GM06990 (cell line): ENCODE results near the gene TEC.

ENCODE experiments used
- DNase-seq: peaks from one replicate; pipeline ENCODE4 v3.0.0-alpha.2; 2011; ENCODE audit not compliant: insufficient read length; ENCODE audit errors: extremely low read depth
- H3K27me3 ChIP-seq: replicated peaks from 2 replicates; pipeline ENCODE4 v1.6.0; 2011; ENCODE audit warnings: low read length; ENCODE audit not compliant: control insufficient read depth, insufficient read depth
- H3K36me3 ChIP-seq: 2 replicates; pipeline ENCODE4 v1.5.1; 2011; ENCODE audit warnings: low read length; ENCODE audit not compliant: control insufficient read depth, insufficient read depth
- H3K4me3 ChIP-seq: replicated peaks from 2 replicates; pipeline ENCODE4 v1.5.1; 2011; ENCODE audit warnings: low read depth, mild to moderate bottlenecking, control low read depth, low read length
- CTCF ChIP-seq: IDR thresholded peaks from 2 replicates; pipeline ENCODE4 v1.5.1; 2011; ENCODE audit warnings: low read length, control low read depth, mild to moderate bottlenecking, inconsistent platforms; ENCODE audit not compliant: insufficient read depth, poor library complexity, severe bottlenecking

TEC gene

GRCh38 chr4:48085821-48086589, 183.6 kb downstream of the TEC start:
- TF ChIP-seq CTCF, result no peak

More at GRCh38 chr4:48085821-48086589, 183.6 kb downstream of the TEC start:
- Histone ChIP-seq H3K27me3 (no peaks in the 10 kb centered on the region), H3K36me3 (no peaks in the 10 kb centered on the region), H3K4me3 (no peak overlapping the region)
- DNase-seq, result no peak
